Pons (tissue), 1 donor: Measurements from ENCODE around the gene MAPKAPK2.

Experiments
- DNase-seq: peaks from one replicate; pipeline ENCODE4 v3.0.0-alpha.2; 2016; ENCODE audit warnings: low spot score

The MAPKAPK2 gene

DNA sequence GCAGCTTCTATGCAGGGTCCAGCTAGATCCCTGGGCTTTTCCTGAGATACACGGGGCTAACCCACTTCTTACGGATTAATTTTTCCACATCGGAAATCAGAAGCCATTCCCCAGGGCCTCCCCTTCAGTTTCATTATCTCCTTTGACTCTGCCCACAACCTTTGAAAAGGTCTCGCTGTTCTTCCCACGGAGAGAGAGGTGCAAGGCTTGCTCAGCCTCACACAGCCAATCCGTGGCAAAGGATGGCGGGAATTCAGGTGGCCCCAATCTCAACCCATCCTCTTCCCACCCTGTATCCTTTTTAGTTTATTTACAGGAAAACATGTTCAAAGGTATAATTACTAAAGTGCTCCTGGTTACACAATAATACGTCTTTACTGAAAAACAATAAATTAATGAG lies 702 bp upstream of the MAPKAPK2 start:
- DNase-seq = no peak

DNA sequence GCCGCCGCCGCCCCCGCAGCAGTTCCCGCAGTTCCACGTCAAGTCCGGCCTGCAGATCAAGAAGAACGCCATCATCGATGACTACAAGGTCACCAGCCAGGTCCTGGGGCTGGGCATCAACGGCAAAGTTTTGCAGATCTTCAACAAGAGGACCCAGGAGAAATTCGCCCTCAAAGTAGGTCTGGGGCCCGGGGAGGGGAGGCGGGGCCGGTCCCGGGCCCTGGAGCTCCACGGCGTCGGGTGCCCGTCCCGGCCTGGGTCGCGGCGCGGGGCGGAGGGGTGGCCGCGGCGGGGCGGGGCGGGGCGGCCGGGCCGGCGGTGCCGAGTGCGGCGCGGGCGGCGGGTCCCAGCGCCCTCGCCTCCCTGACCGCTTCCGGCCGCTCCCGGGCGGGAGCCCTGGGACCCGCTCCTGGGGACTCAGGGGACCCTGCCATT lies 646 bp downstream of the MAPKAPK2 start:
- no peak for DNase-seq

DNA sequence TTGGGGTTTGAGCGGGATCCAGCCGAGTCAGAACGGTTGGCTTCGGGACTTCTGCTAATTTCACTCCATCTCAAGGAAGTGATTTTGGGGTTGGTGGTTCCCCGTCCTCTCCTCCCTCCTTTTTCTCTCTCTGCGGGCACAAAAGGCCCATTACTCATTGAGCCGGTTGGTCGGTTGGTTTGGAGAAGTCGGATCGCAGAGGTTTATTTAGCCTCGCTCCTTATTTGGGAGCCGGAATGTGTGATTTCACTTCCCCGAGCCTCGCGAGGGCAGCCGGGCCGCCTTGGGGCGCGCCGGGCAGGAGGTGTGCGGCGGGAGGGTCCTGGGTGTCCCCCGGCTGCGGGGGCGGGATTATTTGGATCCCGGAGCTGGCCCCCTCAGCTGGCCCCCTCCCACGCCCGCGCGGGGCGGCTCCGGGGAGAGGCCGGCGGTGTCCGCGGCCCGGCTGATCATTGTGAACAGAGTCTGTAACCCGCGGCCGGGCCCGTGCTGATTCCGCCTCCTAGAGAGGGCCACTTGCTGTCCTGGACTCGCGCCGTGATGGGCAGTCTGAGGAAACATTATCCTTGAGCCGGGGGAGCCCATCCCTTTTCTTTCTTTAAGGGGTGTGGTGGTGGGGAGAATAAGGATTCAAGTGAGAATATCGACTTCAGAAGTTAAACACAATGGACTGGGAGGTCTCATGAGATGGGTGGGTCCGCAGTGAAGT lies 1.2 kb downstream of the MAPKAPK2 start:
- DNase-seq = no peak

DNA sequence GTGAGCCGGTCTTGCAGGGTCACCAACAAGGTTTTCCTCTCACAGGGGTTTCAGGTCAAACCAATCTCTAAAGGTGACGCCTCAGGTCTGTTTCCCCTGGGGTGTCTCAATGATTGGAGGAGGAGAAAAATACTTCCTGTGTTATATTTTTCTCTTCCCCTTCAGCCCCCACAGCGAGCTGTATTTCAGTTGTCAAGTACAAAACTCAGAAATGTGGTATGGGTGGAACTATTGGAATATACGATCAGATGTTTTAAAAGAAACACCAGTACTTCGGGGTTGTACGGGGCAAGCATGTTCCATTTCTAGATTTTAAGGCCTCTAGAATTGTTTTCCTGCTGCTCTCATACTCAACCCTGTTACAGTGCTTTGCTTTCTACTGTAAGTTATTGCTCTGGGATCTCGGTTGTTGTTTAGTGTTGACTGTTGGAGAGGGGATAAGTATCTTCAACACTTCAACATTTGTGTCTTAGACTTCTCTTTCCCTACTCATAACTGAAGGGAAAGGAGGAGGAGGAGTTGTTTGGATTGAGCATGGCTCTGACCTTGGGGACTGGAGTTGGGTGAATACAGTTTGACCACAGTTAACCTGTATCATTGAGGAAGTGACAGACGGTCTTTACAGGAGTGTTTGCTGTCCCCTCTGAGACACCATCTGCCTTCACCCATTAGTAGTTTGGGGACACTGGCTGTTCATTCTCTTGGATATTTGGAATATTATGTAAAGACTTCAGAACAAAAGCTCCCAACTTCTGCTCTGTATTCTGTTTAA lies 2.0 kb downstream of the MAPKAPK2 start:
- no peak for DNase-seq

GRCh38 chr1:206687251-206687914 lies 2.7 kb downstream of the MAPKAPK2 start:
- no peak for DNase-seq

- no peak for DNase-seq
Measured at GRCh38 chr1:206687915-206688442, 3.3 kb downstream of the MAPKAPK2 start.

- peak; percentile 66 for DNase-seq
Measured at GRCh38 chr1:206690516-206690915, 5.8 kb downstream of the MAPKAPK2 start.

DNA sequence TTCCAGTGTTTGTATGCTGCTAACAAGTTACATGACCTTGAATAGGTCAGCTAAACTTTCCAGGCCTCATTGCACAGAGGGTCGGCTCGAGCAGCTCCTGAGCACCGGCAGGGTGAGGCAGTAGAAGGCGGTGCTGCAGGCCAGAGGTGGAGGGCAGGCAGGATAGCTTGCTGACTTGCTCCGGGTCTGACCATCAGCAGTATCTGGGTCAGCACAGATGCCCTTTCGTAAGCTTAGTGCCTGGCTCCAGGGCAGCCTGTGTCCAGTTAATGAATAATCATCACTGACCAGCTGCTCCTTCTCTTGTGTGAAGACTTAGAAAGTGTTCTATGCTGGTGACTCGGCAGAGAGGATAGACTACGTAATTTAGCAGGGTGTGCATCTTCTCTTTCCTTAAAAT lies 6.9 kb downstream of the MAPKAPK2 start:
- DNase-seq = peak; percentile 71

DNA sequence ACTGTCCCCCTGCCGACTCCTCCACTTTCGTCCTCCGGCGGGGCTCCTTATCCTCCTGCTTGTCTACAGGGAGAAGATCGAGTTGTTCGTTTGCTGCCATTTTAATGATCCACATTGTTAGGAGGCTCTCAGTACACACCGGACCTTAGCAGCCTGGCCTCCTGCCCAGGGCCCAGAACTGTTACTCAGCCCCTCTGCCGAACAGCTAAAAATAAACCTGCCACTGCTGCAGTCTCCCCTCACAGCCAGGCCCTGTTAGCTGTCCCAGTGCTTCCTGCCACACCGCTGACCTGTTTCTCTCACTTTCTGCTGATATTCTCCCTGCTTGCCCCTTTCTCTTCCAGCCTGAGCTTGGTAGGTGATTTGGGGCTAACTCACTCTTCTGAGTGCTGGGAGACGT lies 8.3 kb downstream of the MAPKAPK2 start:
- DNase-seq = no peak

GRCh38 chr1:206693592-206693991 lies 8.9 kb downstream of the MAPKAPK2 start:
- DNase-seq = no peak

- no peak for DNase-seq
Measured at GRCh38 chr1:206694171-206695124, 9.7 kb downstream of the MAPKAPK2 start.

GRCh38 chr1:206695733-206696132 lies 11.0 kb downstream of the MAPKAPK2 start:
- DNase-seq = no peak

DNA sequence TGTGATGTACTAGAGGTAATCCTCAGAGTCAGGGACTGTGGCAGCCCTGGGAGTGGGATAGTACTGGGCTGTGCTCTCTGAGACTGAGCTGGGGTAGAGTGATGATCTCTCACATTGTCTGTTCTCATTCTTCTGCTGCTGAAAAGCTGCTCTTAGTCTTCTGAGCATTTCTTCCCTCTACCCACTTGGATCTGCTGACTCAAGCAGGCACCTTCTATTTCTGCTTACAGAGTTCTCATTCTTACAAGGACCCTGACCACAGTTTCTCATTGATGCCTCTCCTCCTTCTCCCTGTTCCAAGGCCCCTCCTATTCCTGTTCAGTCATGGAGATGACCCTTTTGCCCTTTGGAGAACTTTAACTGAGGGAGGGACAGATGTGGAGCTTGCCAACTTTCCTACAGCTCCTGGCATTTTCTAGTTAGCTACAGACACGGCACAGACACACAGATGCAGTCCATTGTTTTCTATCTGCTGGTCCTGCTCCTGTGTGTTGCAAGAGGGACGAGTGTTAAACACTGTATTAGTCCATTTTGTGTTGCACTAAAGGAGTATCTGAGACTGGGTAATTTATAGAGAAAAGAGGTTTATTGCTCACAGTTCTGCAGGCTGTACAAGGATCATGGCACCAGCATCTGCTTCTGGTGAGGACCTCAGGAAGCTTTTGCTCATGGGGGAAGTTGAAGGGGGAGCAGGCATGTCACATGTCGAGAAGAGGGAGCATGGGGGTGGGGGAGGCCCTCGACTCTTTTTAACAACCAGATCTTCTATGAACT lies 12.3 kb downstream of the MAPKAPK2 start:
- DNase-seq = no peak

GRCh38 chr1:206698011-206698410 lies 13.3 kb downstream of the MAPKAPK2 start:
- DNase-seq = no peak

DNA sequence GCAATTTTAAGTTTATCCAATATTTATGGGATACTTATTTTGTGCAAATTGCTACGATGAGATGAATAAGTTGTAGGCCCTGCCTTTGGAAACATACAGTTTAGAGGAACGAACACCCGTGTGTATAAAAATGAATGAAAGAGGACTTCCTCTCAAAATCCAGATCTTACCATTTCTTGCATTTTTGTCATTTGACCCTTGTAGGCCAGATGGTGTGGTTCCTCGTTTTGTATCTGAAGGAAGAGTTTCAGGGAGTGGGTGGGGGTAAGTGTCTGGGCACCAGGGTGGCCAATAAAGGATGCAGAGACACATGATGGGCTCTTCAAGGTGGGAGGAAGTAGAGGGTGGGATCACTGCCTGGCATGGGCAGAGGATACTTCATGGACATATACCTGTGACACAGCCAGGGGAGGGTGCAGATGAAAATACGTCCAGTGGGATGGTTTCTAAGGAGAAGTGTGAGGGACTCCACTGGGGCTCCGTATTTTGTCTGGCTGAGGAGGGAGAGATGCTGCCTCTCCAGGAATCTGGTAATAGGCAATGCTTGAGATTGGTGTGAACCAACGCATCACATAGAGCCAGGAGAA lies 14.4 kb downstream of the MAPKAPK2 start:
- DNase-seq = no peak

- no peak for DNase-seq
Measured at GRCh38 chr1:206699626-206700025, 14.9 kb downstream of the MAPKAPK2 start.

GRCh38 chr1:206700445-206701036 lies 15.8 kb downstream of the MAPKAPK2 start:
- no peak for DNase-seq

DNA sequence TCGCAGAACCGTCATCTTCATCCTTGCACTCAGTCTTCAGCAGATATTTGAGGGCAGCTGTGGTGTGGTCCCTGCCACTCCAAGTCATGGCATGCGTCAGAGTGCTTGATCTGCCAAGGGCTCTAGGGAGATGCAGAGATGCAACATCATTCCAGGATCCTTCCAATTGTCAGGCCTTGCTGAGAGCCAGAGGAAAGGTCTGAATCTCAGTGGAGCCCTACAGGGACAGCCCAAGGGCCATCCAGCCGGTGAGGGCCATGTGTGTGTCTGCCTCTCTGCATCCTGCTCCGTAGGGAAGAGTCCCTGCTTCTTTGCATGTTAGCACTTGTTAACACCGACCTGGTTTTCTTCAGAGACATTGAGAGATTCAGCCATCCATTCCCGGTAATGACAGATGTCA lies 17.6 kb downstream of the MAPKAPK2 start:
- no peak for DNase-seq

- DNase-seq = no peak
Measured at GRCh38 chr1:206702803-206703202, 18.1 kb downstream of the MAPKAPK2 start.

DNA sequence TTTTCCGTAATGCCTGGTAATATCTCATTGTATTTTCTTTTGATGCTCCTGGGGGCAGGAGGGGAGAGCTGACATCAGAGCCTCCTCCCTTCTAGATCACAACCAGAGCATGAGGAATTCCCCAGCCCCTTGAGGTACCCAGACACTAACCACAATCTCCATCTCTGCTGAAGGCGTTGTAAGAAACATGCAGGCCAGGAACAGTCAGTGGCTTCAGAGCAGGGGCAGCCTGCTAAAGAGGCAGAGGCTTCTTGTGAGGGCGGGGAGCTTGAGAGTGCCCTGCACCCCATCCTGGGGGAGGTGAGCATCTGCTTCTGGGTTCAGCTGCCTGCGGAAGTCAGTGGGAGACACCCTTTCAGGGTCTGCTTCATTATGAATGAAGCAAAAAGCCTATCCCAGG lies 19.0 kb downstream of the MAPKAPK2 start:
- DNase-seq = no peak
